Mesodermal cell (in vitro differentiated cells): ENCODE data around the gene GRAMD4.
A peak's percentile ranks its signal among the peaks of the same experiment; 100 is the strongest.

Experiments
- H3K27ac ChIP-seq: 2 replicates; pipeline ENCODE4 v1.7.0; 2013; ENCODE audit warnings: mild to moderate bottlenecking, low read depth, low read length, moderate library complexity; ENCODE audit not compliant: severe bottlenecking
- H3K36me3 ChIP-seq: 2 replicates; pipeline ENCODE4 v1.7.1; 2013; ENCODE audit warnings: mild to moderate bottlenecking, low read length, moderate library complexity; ENCODE audit not compliant: control insufficient read depth, insufficient read depth
- H3K4me1 ChIP-seq: one replicate; pipeline ENCODE4 v1.7.1; 2013; ENCODE audit warnings: mild to moderate bottlenecking, low read length; ENCODE audit not compliant: insufficient read depth, control insufficient read depth, poor library complexity, severe bottlenecking
- H3K4me3 ChIP-seq: 2 replicates; pipeline ENCODE4 v1.7.0; 2013; ENCODE audit warnings: low read length, control low read depth, mild to moderate bottlenecking; ENCODE audit not compliant: insufficient read depth, poor library complexity, severe bottlenecking; ENCODE audit errors: extremely low read depth
- H3K9me3 ChIP-seq: 2 replicates; pipeline ENCODE4 v1.7.1; 2013; ENCODE audit warnings: mild to moderate bottlenecking, low read length, moderate library complexity; ENCODE audit not compliant: control insufficient read depth
- WGBS, 2 experiments: methylation state at CpG; one replicate each; pipeline ENCODE4 v1.1.5; 2013; ENCODE audit warnings: missing lambda C conversion rate in 2 of 2; ENCODE audit not compliant: insufficient coverage in 2 of 2; 5-methylcytosine and 5-hydroxymethylcytosine counted together

The GRAMD4 gene

DNA sequence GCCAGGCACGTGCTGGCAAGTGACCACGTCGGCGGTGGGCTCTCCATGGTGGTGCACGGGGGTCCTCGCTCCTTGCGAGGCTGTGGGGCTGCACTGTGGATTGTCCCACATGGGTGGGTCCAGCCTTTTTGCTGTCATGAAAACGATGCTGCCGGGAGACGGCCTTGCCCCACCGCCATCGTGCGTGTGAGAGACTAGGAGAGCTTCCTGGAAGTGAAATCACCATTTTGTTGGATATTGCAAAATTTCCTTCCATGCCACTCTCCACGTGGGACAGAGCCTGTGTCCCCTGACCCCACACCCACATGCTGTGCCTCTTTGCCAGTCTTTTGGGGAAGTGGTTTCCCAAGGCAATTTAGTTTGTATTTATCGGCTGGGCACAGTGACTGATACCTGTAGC lies 18.2 kb upstream of the GRAMD4 start:
- Histone ChIP-seq H3K9me3 (no peaks in the 10 kb centered on the region), H3K27ac (no peak overlapping the region), H3K36me3 (no peaks in the 10 kb centered on the region), H3K4me1 (peaks cover 9% of the 10 kb centered on the region), H3K4me3 (no peak overlapping the region)
- WGBS, 2 experiments: 91 to 99% methylated on average over 12 to 15 of the region's 15 CpGs

DNA sequence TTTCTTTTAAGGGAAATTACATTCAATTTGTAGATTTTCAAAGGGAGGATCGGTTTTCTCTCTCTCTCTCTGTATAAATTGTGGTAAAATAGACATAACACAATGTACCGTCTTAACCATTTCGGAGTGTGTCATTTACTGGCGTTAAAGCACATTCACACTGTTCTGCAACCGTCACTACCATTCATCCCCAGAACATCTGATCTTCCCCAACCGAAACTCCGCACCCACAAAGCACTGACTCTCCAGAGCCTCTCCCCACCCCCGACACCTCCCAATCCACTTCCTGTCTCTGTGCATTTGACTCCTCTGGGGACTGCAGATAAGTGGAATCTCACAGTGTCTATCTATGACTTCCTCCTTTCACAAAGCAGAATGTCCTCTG lies 15.9 kb upstream of the GRAMD4 start:
- peaks cover 9% of the 10 kb centered on the region for H3K4me1 ChIP-seq
- H3K27ac ChIP-seq: peak overlapping the region; percentile 75
- 76% methylated on average over 7 of the region's 8 CpGs for WGBS, 2 experiments
- no peak overlapping the region for H3K4me3 ChIP-seq
- no peaks in the 10 kb centered on the region for H3K36me3 ChIP-seq
- H3K9me3 ChIP-seq: no peaks in the 10 kb centered on the region

DNA sequence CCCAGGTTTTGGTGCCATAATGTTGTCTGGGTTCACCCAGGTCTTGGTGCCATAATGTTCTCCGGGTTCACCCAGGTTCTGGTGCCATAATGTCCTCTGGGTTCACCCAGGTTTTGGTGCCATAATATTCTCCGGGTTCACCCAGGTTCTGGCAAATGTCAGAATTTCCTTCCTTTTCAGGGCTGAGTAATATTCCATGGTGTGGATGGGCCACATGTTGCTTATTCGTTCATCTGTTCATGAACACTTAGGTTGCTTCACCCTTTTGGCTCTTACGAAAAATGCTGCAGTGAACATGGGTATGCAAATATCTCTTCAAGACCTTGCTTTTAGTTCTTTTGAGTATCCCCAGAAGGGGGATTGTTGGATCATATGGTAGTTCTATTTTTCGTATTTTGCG lies 15.1 kb upstream of the GRAMD4 start:
- H3K4me3 ChIP-seq: no peak overlapping the region
- no peaks in the 10 kb centered on the region for H3K36me3 ChIP-seq
- H3K9me3 ChIP-seq: no peaks in the 10 kb centered on the region
- 96 to 100% methylated on average over 3 to 4 of the region's 6 CpGs for WGBS, 2 experiments
- H3K4me1 ChIP-seq: peaks cover 9% of the 10 kb centered on the region
- H3K27ac ChIP-seq: no peak overlapping the region

DNA sequence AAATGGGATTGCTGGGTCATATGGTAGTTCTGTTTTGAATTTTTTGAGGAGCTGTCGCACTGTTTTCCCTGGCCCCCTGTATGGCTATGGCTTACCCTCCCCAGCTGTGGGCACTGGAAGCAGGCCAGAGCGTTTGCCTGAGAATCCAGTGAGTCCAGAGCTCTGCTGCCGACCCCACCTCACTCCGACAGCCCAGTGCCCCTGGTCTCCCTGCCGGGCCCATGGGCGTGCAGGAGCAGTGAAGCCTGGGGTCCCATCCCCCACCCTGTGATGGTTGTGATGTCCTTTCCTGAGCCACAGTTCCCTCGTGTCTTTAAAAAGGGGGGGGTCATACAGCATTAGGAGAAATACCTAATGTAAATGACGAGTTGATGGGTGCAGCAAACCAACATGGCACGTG lies 13.3 kb upstream of the GRAMD4 start:
- H3K9me3 ChIP-seq: no peaks in the 10 kb centered on the region
- 78 to 80% methylated on average over 1 to 7 of the region's 9 CpGs for WGBS, 2 experiments
- no peak overlapping the region for H3K4me3 ChIP-seq
- no peaks in the 10 kb centered on the region for H3K36me3 ChIP-seq
- H3K27ac ChIP-seq: no peak overlapping the region
- peaks cover 9% of the 10 kb centered on the region for H3K4me1 ChIP-seq

DNA sequence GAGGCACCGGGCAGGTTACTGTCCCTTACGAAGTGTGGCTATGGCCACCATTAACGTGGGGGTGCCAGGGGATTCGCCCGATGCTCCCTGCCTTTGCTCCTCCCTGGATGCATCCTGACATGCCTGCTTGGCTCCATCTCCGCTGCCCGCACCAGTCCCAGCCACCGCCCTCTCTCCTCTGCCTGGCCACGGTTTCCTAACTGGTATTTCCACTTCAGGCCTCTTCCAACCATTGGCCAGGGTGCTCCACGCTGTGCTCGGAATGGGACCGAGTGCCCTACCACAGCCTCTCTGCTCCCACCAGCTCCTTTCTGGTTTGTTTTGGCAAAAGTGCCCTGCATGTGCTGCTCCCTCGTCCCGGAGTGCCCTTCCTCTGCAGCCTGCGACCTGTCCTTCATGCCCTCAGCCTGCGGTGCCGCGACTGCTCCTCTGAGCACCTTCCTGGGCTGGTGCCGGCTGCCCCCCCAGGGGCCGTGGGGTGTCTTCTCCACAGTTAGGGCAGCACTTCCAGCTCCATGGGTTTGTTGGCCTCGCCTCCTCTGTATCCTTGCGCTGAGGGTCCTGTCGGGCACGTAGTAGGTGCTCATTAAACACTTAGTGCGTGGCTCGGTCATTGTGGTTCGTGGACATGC lies 12.6 kb upstream of the GRAMD4 start:
- peaks cover 9% of the 10 kb centered on the region for H3K4me1 ChIP-seq
- no peak overlapping the region for H3K27ac ChIP-seq
- H3K9me3 ChIP-seq: no peaks in the 10 kb centered on the region
- H3K4me3 ChIP-seq: no peak overlapping the region
- H3K36me3 ChIP-seq: no peaks in the 10 kb centered on the region
- WGBS, 2 experiments: 92 to 94% methylated on average over 27 of the region's 27 CpGs

DNA sequence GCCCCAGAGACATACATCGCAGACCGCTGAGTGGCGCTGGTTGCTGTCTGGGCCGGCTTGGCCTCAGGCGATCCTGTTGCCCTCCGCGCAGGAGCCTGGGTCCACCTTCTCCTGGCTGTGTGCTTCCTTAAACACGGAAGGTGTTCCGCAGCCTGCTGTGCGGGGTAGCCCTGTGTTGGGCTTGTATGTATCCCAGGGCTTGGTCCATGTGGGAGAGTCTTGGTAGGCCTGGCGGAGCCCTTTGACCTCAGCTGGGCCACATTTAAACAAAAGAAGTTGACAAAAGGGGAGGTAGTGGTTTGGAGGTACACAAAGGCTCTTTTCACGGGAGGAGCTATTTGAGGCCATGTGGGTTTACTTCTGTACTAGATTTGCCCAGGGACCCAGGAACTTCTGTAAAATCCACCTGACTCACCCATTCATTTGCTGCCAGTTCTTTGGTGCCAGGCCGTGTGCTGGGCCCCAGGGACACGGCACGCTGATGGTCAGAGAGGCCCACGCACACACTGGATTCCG lies 11.0 kb upstream of the GRAMD4 start:
- WGBS, 2 experiments: 92 to 95% methylated on average over 16 to 17 of the region's 17 CpGs
- H3K27ac ChIP-seq: no peak overlapping the region
- H3K4me3 ChIP-seq: no peak overlapping the region
- peaks cover 13% of the 10 kb centered on the region for H3K4me1 ChIP-seq
- H3K9me3 ChIP-seq: no peaks in the 10 kb centered on the region
- no peaks in the 10 kb centered on the region for H3K36me3 ChIP-seq

DNA sequence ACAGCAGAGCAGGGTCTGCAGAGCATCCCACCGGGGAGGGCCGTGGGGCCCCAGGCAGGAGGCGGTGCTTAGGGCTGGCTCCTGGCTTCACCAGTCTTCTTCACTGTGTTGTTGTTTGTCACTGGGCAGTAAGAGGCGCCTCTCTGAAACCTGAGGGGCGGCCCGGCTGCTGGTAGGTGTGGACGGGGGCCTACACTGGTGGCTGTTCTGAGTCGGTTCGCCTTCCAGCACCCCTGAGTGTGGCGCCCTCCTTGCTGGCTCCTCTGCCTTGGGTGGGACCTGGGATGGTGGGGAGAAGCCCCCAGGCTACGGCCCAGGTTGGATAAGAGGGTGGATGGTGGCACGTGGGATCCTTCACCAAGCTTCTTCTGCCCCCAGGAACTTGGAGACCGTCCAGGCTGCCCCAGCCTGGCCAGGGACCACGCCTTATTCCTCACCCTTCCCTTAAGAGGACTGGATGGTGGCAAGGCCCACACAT lies 10.4 kb upstream of the GRAMD4 start:
- H3K27ac ChIP-seq: no peak overlapping the region
- H3K36me3 ChIP-seq: no peaks in the 10 kb centered on the region
- no peaks in the 10 kb centered on the region for H3K9me3 ChIP-seq
- peaks cover 9% of the 10 kb centered on the region for H3K4me1 ChIP-seq
- H3K4me3 ChIP-seq: no peak overlapping the region
- 94 to 99% methylated on average over 11 of the region's 14 CpGs for WGBS, 2 experiments

DNA sequence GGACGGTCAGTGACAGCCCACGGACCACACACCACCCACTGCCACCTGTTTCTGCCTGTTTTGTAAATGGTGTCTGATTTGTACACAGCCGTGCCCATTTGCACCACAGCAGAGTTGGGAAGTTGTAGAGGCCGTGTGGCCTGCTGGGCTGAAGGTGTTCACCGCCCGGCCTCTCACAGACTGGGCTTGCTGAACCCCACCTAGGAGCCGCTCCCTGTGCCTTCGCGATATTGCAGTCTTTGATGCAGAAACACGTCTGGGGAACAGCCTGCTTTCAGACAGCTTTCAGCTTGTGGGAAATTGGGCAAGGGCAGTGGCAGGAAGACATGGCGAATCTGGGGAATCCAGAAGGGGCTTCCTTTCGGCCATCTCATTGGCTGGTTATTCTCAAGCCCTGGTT lies 9.8 kb upstream of the GRAMD4 start:
- Histone ChIP-seq H3K4me1 (peaks cover 9% of the 10 kb centered on the region), H3K27ac (no peak overlapping the region), H3K4me3 (no peak overlapping the region), H3K36me3 (no peaks in the 10 kb centered on the region), H3K9me3 (no peaks in the 10 kb centered on the region)
- WGBS, 2 experiments: 82 to 98% methylated on average over 10 to 11 of the region's 12 CpGs

DNA sequence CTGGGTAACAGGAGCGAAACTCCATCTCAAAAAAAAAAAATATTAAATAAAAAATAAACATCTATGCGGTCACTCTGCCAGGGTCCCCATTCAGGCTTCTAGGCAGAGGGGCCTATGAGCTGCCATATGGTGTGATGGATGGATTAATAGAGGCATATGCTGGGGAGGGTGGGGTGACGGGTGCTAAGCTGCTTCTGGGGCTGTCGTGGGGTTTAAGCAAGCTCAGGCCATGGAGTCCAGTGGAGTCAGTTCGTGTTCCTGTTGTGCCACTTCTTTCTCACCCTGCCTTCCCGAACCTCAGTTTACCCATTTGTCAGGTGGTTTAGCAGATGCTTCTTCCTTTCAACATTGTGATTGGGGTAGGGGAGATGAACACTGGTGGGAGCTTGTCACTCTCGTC lies 9.0 kb upstream of the GRAMD4 start:
- no peak overlapping the region for H3K27ac ChIP-seq
- H3K4me1 ChIP-seq: peaks cover 9% of the 10 kb centered on the region
- H3K36me3 ChIP-seq: no peaks in the 10 kb centered on the region
- H3K4me3 ChIP-seq: no peak overlapping the region
- 92 to 100% methylated on average over 1 to 2 of the region's 7 CpGs for WGBS, 2 experiments
- no peaks in the 10 kb centered on the region for H3K9me3 ChIP-seq

DNA sequence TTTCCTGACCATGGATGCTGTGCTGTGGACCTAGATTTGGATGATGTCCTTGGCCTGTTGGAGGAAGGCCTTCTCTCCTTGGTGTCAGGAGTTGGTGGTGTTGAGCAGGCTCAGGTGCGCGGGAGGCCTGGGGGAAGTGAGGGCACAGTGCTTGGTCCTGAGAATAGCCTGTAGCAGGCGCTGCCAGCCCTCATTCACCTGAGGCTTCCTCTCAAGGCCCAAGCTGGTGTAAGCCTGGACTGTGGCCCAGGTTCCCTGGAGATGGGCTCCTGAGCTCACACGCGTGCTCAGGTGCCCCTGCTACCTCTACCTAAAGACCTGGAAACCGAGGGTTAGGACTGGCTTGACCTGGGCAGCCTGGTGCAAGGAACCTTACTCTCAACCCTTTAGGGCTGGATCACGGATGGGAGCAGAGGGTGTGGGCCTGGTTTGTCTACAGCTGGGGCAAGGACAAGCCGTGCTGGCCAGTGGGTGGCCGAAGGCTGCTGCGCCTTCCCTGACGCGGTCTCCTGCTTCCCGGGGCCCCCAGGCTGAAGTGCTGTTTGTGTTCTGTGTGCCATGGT lies 7.8 kb upstream of the GRAMD4 start:
- H3K4me3 ChIP-seq: no peak overlapping the region
- no peak overlapping the region for H3K27ac ChIP-seq
- no peaks in the 10 kb centered on the region for H3K36me3 ChIP-seq
- H3K9me3 ChIP-seq: no peaks in the 10 kb centered on the region
- H3K4me1 ChIP-seq: peaks cover 9% of the 10 kb centered on the region
- WGBS, 2 experiments: 72 to 100% methylated on average over 4 to 10 of the region's 13 CpGs

DNA sequence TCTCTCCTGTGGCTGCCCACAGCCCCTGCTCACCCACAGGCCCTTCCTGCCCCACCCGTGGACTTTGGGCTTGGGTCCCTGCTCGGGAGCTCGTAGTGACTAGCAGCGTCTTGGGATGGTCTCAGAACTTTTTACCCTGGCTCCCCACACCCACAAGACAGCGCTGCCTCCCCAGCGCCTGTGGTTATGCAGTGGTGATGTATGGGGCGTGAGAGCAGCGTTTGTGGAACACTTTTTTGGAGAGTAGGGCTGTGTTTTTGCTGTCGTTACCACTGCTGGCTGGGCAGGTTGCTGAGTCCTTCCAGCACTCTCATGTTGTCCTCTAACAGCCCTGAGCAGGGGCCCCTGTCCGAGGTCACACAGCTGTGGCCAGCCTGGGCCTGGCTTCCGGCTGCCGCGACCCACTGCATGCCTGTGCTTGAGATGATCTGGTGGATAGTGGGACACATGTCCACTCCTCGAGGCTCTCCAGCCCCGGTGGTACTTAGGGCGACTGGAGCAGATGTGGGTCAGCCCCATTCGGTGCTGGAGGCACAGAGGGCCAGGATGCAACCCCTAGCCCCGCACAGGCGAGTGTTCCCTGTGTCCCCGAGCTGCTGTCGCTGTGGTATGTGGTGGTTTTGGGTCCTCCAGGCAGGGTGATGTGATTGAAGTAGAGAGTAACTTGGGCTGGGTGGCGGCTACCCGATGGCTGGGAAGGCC lies 7.1 kb upstream of the GRAMD4 start:
- WGBS, 2 experiments: 78 to 91% methylated on average over 19 of the region's 23 CpGs
- Histone ChIP-seq H3K9me3 (no peaks in the 10 kb centered on the region), H3K27ac (peak overlapping the region; percentile 10), H3K4me3 (no peak overlapping the region), H3K36me3 (no peaks in the 10 kb centered on the region), H3K4me1 (peaks cover 14% of the 10 kb centered on the region)
